ENCODE measurements around the gene ROS1. TPM values are rescaled to one million over a fixed set of nuclear protein-coding genes. Genes with fewer than 3 reads are reported as not detected.

The ROS1 gene
- total RNA-seq, 1 experiment from 2014 or later: not detected

GRCh38 chr6:117399126-117399525 is 26.6 kb downstream of the ROS1 start:
- H3K14ac ChIP-seq (ENCODE audit: insufficient read depth, low read length): no peak overlapping the region
- Mint-ChIP-seq H3K36me3 (ENCODE audit: insufficient read depth in 1 of 3, low read depth in 3 of 3) (no peaks in the 10 kb centered on the region), H3K27me3 (ENCODE audit: low read depth) (no peaks in the 10 kb centered on the region), H3K27ac (no peak overlapping the region), H3K9me3 (no peaks in the 10 kb centered on the region), H3K4me3 (no peak overlapping the region), H3K4me1 (no peaks in the 10 kb centered on the region)
- H2AK5ac ChIP-seq (ENCODE audit: insufficient read length, low read length): no peak overlapping the region
- H3K79me1 ChIP-seq (ENCODE audit: insufficient read depth, low read depth, low read length, poor library complexity, severe bottlenecking): no peaks in the 10 kb centered on the region
- no peak overlapping the region for H3K56ac ChIP-seq (ENCODE audit: insufficient read length, low read depth, low read length)
- H2BK15ac ChIP-seq (ENCODE audit: low read depth, low read length): no peak overlapping the region
- WGBS (ENCODE audit: extremely low coverage, insufficient read length, low lambda C conversion rate): no CpG with 5 or more reads among the region's 5 CpGs
- H3K79me2 ChIP-seq (ENCODE audit: insufficient read depth, low read length): no peaks in the 10 kb centered on the region
- H3K9ac ChIP-seq (ENCODE audit: extremely low read depth, insufficient read length, low read length): no peak overlapping the region
- no peak overlapping the region for H2BK120ac ChIP-seq (ENCODE audit: low read depth, low read length, poor library complexity, severe bottlenecking)
- H3T11ph ChIP-seq (ENCODE audit: low read length): no peak overlapping the region
- no peaks in the 10 kb centered on the region for H4K20me1 ChIP-seq (ENCODE audit: control insufficient read depth, insufficient read depth, insufficient read length)
- H4K5ac ChIP-seq (ENCODE audit: insufficient read length, low read depth, low read length): no peak overlapping the region
- H3K9me3 ChIP-seq (ENCODE audit: control insufficient read depth, low read depth, low read length): no peaks in the 10 kb centered on the region
- H3K4me1 ChIP-seq (ENCODE audit: insufficient read depth, low read length): no peaks in the 10 kb centered on the region
- H2BK12ac ChIP-seq (ENCODE audit: insufficient read length, low read depth, low read length): no peak overlapping the region
- H2BK20ac ChIP-seq (ENCODE audit: low read depth, low read length, poor library complexity, severe bottlenecking): no peak overlapping the region
- H3K27ac ChIP-seq (ENCODE audit: insufficient read length, low read depth, low read length): no peak overlapping the region
- H3K18ac ChIP-seq (ENCODE audit: insufficient read length, low read depth, low read length): no peak overlapping the region
- no peaks in the 10 kb centered on the region for H3K27me3 ChIP-seq (ENCODE audit: insufficient read depth, low read length)
- no peak for TF ChIP-seq CTCF (conservative IDR thresholded peaks at IDR 0.05)
- no peak overlapping the region for H3K23ac ChIP-seq (ENCODE audit: insufficient read length, low read depth, low read length)
- no peak overlapping the region for H3K4me2 ChIP-seq (ENCODE audit: insufficient read depth, insufficient read length, low read length)
- no peak overlapping the region for H4K91ac ChIP-seq (ENCODE audit: insufficient read length, low read depth, low read length)
- H4K8ac ChIP-seq (replicated peaks; ENCODE audit: insufficient read length, low read depth, low read length): no peak overlapping the region
- no peak for DNase-seq
- H3K23me2 ChIP-seq (ENCODE audit: insufficient read length, low read depth, low read length, poor library complexity, severe bottlenecking): no peaks in the 10 kb centered on the region
- no peak overlapping the region for H2BK5ac ChIP-seq (ENCODE audit: insufficient read length, low read length)
- no peak overlapping the region for H2AFZ ChIP-seq (ENCODE audit: low read length)
- H3K4ac ChIP-seq (ENCODE audit: low read depth, low read length): no peak overlapping the region
